ENCODE measurements around the gene ATXN3L.

The ATXN3L gene

GRCh38 chrX:13298836-13299235, 21.0 kb downstream of the ATXN3L start:
- in situ Hi-C loops (cut with MboI; ENCODE audit: low sequenced_read_pairs, unreplicated experiment) = no loop called here
- DNase-seq (ENCODE audit: low spot score) = no peak
- no peak for TF ChIP-seq CTCF (IDR thresholded peaks at IDR 0.05; ENCODE audit: borderline replicate concordance, control extremely low read depth, extremely low read depth, insufficient read depth, missing control alignments)

GRCh38 chrX:13295841-13296240, 24.0 kb downstream of the ATXN3L start:
- in situ Hi-C loops (cut with MboI; ENCODE audit: low sequenced_read_pairs, unreplicated experiment) = no loop called here
- no peak for DNase-seq (ENCODE audit: low spot score)
- no peak for TF ChIP-seq CTCF (IDR thresholded peaks at IDR 0.05; ENCODE audit: borderline replicate concordance, control extremely low read depth, extremely low read depth, insufficient read depth, missing control alignments)

- no peak for TF ChIP-seq CTCF (IDR thresholded peaks at IDR 0.05; ENCODE audit: borderline replicate concordance, control extremely low read depth, extremely low read depth, insufficient read depth, missing control alignments)
- in situ Hi-C loops (cut with MboI; ENCODE audit: low sequenced_read_pairs, unreplicated experiment) = no loop called here
- DNase-seq (ENCODE audit: low spot score) = no peak
These were observed 26.2 kb downstream of the ATXN3L start for GRCh38 chrX:13293700-13294099.

GRCh38 chrX:13290891-13291614, 28.8 kb downstream of the ATXN3L start:
- in situ Hi-C loops (cut with MboI; ENCODE audit: low sequenced_read_pairs, unreplicated experiment) = no loop called here
- no peak for TF ChIP-seq CTCF (IDR thresholded peaks at IDR 0.05; ENCODE audit: borderline replicate concordance, control extremely low read depth, extremely low read depth, insufficient read depth, missing control alignments)
- DNase-seq (ENCODE audit: low spot score) = no peak

- no peak for TF ChIP-seq CTCF (IDR thresholded peaks at IDR 0.05; ENCODE audit: borderline replicate concordance, control extremely low read depth, extremely low read depth, insufficient read depth, missing control alignments)
- in situ Hi-C loops (cut with MboI; ENCODE audit: low sequenced_read_pairs, unreplicated experiment) = no loop called here
- no peak for DNase-seq (ENCODE audit: low spot score)
These were observed 31.2 kb downstream of the ATXN3L start for GRCh38 chrX:13288671-13289070.

GRCh38 chrX:13287816-13288215, 32.0 kb downstream of the ATXN3L start:
- in situ Hi-C loops (cut with MboI; ENCODE audit: low sequenced_read_pairs, unreplicated experiment) = no loop called here
- no peak for DNase-seq (ENCODE audit: low spot score)

More at GRCh38 chrX:13287816-13288215, 32.0 kb downstream of the ATXN3L start:
- TF ChIP-seq CTCF (IDR thresholded peaks at IDR 0.05; ENCODE audit: borderline replicate concordance, control extremely low read depth, extremely low read depth, insufficient read depth, missing control alignments) = no peak
